Gastroesophageal sphincter (tissue), 3 donors: Measurements from ENCODE around the gene AGAP2.

ENCODE experiments used
- CTCF ChIP-seq, 4 experiments: fragments of 200-600 bp in 2 of 4; fragments of 450-650 bp in 2 of 4; sonication (generic) in 1 of 4; IDR thresholded peaks; one replicate each; pipeline ENCODE4 v1.5.1; 2017 to 2019; ENCODE audit warnings: antibody characterized with exemption in 4 of 4, mild to moderate bottlenecking in 2 of 4, moderate library complexity in 2 of 4
- EP300 ChIP-seq: sonication (generic); formaldehyde crosslinking; IDR thresholded peaks from one replicate; pipeline ENCODE4 v1.6.1; 2017; ENCODE audit warnings: antibody characterized with exemption, mild to moderate bottlenecking
- POLR2A ChIP-seq, 2 donors: fragments of 450-650 bp; IDR thresholded peaks; one replicate each; pipeline ENCODE4 v1.6.1; 2017; ENCODE audit warnings: antibody characterized with exemption in 2 of 2, mild to moderate bottlenecking in 2 of 2, moderate library complexity in 1 of 2
- POLR2AphosphoS5 ChIP-seq: sonication (generic); formaldehyde crosslinking; IDR thresholded peaks from one replicate; pipeline ENCODE4 v1.6.1; 2017; ENCODE audit warnings: antibody characterized with exemption

- TF ChIP-seq CTCF (IDR thresholded peaks at IDR 0.05) (no peak), POLR2A (IDR thresholded peaks at IDR 0.05) (no peak), POLR2AphosphoS5 (no peak), EP300 (no peak)
Observed at GRCh38 chr12:57755454-57756372, 17.2 kb upstream of the AGAP2 start.
